GM23338 (cell line): ENCODE data around the gene FKBP5. TPM values are rescaled to one million over a fixed set of nuclear protein-coding genes. Genes with fewer than 3 reads are reported as not detected.

Experiments
- ATAC-seq: fragments of 200-7000 bp; cut with Tn5 transposase; 3 replicates; pipeline ENCODE4 v1.9.1; 2020
- DNase-seq: peaks from one replicate; pipeline ENCODE4 v3.0.0-alpha.2; 2015; ENCODE audit warnings: low spot score
- H2AFZ ChIP-seq: fragments of 200-600 bp; sonication (generic); 2 replicates; pipeline ENCODE4 v1.8.0; 2016; ENCODE audit warnings: antibody characterized with exemption, mild to moderate bottlenecking, moderate library complexity
- H3F3A ChIP-seq: fragments of 200-600 bp; sonication (generic); replicated peaks from 2 replicates; pipeline ENCODE4 v1.8.0; 2017; ENCODE audit warnings: antibody characterized with exemption, mixed run types, low read depth
- H3K27ac ChIP-seq: fragments of 200-600 bp; sonication (generic); 2 replicates; pipeline ENCODE4 v1.6.1; 2016; ENCODE audit warnings: low read depth
- H3K27me3 ChIP-seq: fragments of 200-600 bp; sonication (generic); 2 replicates; pipeline ENCODE4 v1.8.0; 2016; ENCODE audit warnings: mild to moderate bottlenecking, mixed run types, moderate library complexity; ENCODE audit not compliant: insufficient read depth
- H3K36me3 ChIP-seq: fragments of 200-600 bp; sonication (generic); 2 replicates; pipeline ENCODE4 v1.8.0; 2016; ENCODE audit warnings: mild to moderate bottlenecking; ENCODE audit not compliant: insufficient read depth
- H3K4me1 ChIP-seq: fragments of 200-600 bp; sonication (generic); 2 replicates; pipeline ENCODE4 v1.8.0; 2016; ENCODE audit warnings: mild to moderate bottlenecking, moderate library complexity; ENCODE audit not compliant: insufficient read depth
- H3K4me2 ChIP-seq: fragments of 200-600 bp; sonication (generic); 2 replicates; pipeline ENCODE4 v1.7.1; 2017; ENCODE audit warnings: mixed run types
- H3K4me3 ChIP-seq: fragments of 200-600 bp; sonication (generic); 2 replicates; pipeline ENCODE4 v1.6.1; 2016; ENCODE audit warnings: mixed run types
- H3K79me2 ChIP-seq: fragments of 200-600 bp; sonication (generic); replicated peaks from 2 replicates; pipeline ENCODE4 v1.8.0; 2017; ENCODE audit warnings: mild to moderate bottlenecking; ENCODE audit not compliant: insufficient read depth
- H3K9me2 ChIP-seq: fragments of 200-600 bp; sonication (generic); 2 replicates; pipeline ENCODE4 v1.8.0; 2017; ENCODE audit not compliant: insufficient read depth
- H4K20me1 ChIP-seq: fragments of 200-600 bp; sonication (generic); replicated peaks from 2 replicates; pipeline ENCODE4 v1.8.0; 2017; ENCODE audit warnings: mild to moderate bottlenecking; ENCODE audit not compliant: insufficient read depth
- H3K27ac Mint-ChIP-seq: 2 replicates; pipeline ENCODE4 v1.8.0; 2020; ENCODE audit warnings: inconsistent platforms, mild to moderate bottlenecking, moderate library complexity, mixed read lengths
- H3K27me3 Mint-ChIP-seq: 3 replicates; pipeline ENCODE4 v1.8.0; 2022; ENCODE audit warnings: low read depth, mild to moderate bottlenecking, moderate library complexity, mixed read lengths, inconsistent platforms; ENCODE audit not compliant: insufficient read depth, poor library complexity
- H3K36me3 Mint-ChIP-seq: 3 replicates; pipeline ENCODE4 v1.8.0; 2021; ENCODE audit warnings: low read depth, mild to moderate bottlenecking, inconsistent platforms, moderate library complexity, mixed read lengths
- H3K4me1 Mint-ChIP-seq: 3 replicates; pipeline ENCODE4 v1.8.0; 2020; ENCODE audit warnings: mild to moderate bottlenecking, inconsistent platforms, mixed read lengths
- H3K4me3 Mint-ChIP-seq: 3 replicates; pipeline ENCODE4 v1.8.0; 2021; ENCODE audit warnings: moderate library complexity, mild to moderate bottlenecking, inconsistent platforms, mixed read lengths
- H3K9me3 Mint-ChIP-seq: 3 replicates; pipeline ENCODE4 v1.8.0; 2020; ENCODE audit warnings: moderate library complexity, mild to moderate bottlenecking, inconsistent platforms, mixed read lengths
- CREB1 ChIP-seq: fragments of 250-450 bp; sonication (Bioruptor Pico); IDR thresholded peaks from 2 replicates; pipeline ENCODE4 v1.5.0; 2020; ENCODE audit warnings: low read depth, mild to moderate bottlenecking, moderate library complexity
- EZH2 ChIP-seq: fragments of 200-600 bp; sonication (generic); IDR thresholded peaks from one replicate; pipeline ENCODE4 v1.8.0; 2017; ENCODE audit warnings: antibody characterized with exemption, mild to moderate bottlenecking, low read depth; ENCODE audit not compliant: unreplicated experiment
- EZH2phosphoT487 ChIP-seq: fragments of 200-600 bp; sonication (generic); IDR thresholded peaks from one replicate; pipeline ENCODE4 v1.8.1; 2018; ENCODE audit warnings: antibody characterized with exemption; ENCODE audit not compliant: unreplicated experiment
- JUNB ChIP-seq: IDR thresholded peaks from one replicate; pipeline ENCODE4 v1.6.1; 2016; ENCODE audit warnings: antibody characterized with exemption; ENCODE audit not compliant: unreplicated experiment
- NANOG ChIP-seq: IDR thresholded peaks from 2 replicates; pipeline ENCODE4 v1.6.1; 2016; ENCODE audit warnings: antibody characterized with exemption, borderline replicate concordance
- POLR2AphosphoS5 ChIP-seq: IDR thresholded peaks from 2 replicates; pipeline ENCODE4 v1.6.1; 2016; ENCODE audit warnings: antibody characterized with exemption, low read depth
- REST ChIP-seq: IDR thresholded peaks from one replicate; pipeline ENCODE4 v1.6.1; 2018; ENCODE audit warnings: antibody characterized with exemption; ENCODE audit not compliant: unreplicated experiment
- STAT1 ChIP-seq: IDR thresholded peaks from one replicate; pipeline ENCODE4 v1.6.1; 2016; ENCODE audit warnings: antibody characterized with exemption; ENCODE audit not compliant: unreplicated experiment
- ZNF114 ChIP-seq: fragments of 250-450 bp; sonication (Bioruptor Pico); IDR thresholded peaks from 2 replicates; pipeline ENCODE4 v1.5.0; 2020; ENCODE audit warnings: mild to moderate bottlenecking, moderate library complexity
- ZNF331 ChIP-seq: fragments of 250-450 bp; sonication (Bioruptor Pico); IDR thresholded peaks from 2 replicates; pipeline ENCODE4 v1.5.0; 2020; ENCODE audit warnings: low read depth, mild to moderate bottlenecking, moderate library complexity
- polyA plus RNA-seq: library from polyadenylated mRNA; unstranded; fragments of >200 nt; fragmentation: Nextera tagmentation; extraction: Ambion mirVana; gene quantifications from 2 replicates; pipeline ENCODE4 v1.2.1, GENCODE V29; 2016
- total RNA-seq: library from RNA; depleted of rRNA; stranded (reverse); fragments of >200 nt; shearing (Covaris generic); gene quantifications from 2 replicates; pipeline ENCODE4 v1.2.3, GENCODE V29; 2014
- TF ChIP-seq, protein P1 (sequence below): fragments of 250-450 bp; sonication (Bioruptor Pico); IDR thresholded peaks from 2 replicates; pipeline ENCODE4 v1.5.0; 2020; ENCODE audit warnings: mild to moderate bottlenecking, moderate library complexity
- TF ChIP-seq, protein P2 (sequence below), 2 experiments: fragments of 200-600 bp in 1 of 2; sonication (generic) in 1 of 2; conservative IDR thresholded peaks; 2 replicates each; pipeline versions ENCODE4 v1.5.1 to v1.6.1; 2016 to 2017; ENCODE audit warnings: antibody characterized with exemption in 2 of 2, low read depth in 2 of 2, mild to moderate bottlenecking in 2 of 2, moderate library complexity in 1 of 2
- TF ChIP-seq, protein P3 (sequence below): IDR thresholded peaks from 2 replicates; pipeline ENCODE4 v1.6.1; 2016; ENCODE audit warnings: antibody characterized with exemption

Gene FKBP5
- total and polyA plus RNA-seq, 2 experiments from 2014 or later = 19.8 to 28.6 TPM

DNA sequence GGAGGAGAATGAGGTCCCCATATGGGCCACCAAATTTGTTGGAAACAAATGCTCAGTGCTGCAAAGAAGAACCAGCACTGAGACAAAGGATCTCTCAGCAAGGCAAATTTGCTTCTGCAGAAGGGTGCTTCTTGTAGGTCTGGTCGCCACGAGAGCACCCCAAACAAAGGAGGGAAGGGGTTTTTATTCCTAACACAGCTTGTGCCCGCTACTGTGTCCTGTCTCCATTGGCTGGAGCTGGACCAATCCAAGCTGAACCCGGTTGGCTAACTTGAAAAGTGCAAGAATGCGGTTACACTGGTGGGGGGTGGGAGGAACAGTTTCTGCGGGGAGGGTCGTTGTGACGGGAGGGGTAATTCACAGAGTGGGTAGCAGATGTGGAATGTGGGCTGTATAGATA, 121.9 kb downstream of the FKBP5 start:
- H3K4me2 ChIP-seq = no peak overlapping the region
- peaks cover 15% of the 10 kb centered on the region for H3K9me3 Mint-ChIP-seq
- no peak overlapping the region for H3K27ac ChIP-seq

More for the DNA sequence above, 121.9 kb downstream of the FKBP5 start:
- Histone ChIP-seq H3K79me2 (no peaks in the 10 kb centered on the region), H3K27me3 (no peaks in the 10 kb centered on the region), H3K9me2 (no peaks in the 10 kb centered on the region), H4K20me1 (no peaks in the 10 kb centered on the region), H2AFZ (no peak overlapping the region), H3K4me1 (0 out of 2 replicates have a peak, but pooled peaks cover 14% of the 10 kb centered on the region), H3F3A (no peaks in the 10 kb centered on the region), H3K4me3 (no peak overlapping the region), H3K36me3 (no peaks in the 10 kb centered on the region)
- Mint-ChIP-seq H3K27ac (no peak overlapping the region), H3K4me3 (no peak overlapping the region), H3K27me3 (peaks cover 9% of the 10 kb centered on the region), H3K36me3 (peaks cover 13% of the 10 kb centered on the region), H3K4me1 (peaks cover 13% of the 10 kb centered on the region; the same call in 2 of the 3 replicates)
- DNase-seq = no peak
- TF ChIP-seq EZH2 = no peak
- no peak for TF ChIP-seq REST
- TF ChIP-seq, protein P1, sequence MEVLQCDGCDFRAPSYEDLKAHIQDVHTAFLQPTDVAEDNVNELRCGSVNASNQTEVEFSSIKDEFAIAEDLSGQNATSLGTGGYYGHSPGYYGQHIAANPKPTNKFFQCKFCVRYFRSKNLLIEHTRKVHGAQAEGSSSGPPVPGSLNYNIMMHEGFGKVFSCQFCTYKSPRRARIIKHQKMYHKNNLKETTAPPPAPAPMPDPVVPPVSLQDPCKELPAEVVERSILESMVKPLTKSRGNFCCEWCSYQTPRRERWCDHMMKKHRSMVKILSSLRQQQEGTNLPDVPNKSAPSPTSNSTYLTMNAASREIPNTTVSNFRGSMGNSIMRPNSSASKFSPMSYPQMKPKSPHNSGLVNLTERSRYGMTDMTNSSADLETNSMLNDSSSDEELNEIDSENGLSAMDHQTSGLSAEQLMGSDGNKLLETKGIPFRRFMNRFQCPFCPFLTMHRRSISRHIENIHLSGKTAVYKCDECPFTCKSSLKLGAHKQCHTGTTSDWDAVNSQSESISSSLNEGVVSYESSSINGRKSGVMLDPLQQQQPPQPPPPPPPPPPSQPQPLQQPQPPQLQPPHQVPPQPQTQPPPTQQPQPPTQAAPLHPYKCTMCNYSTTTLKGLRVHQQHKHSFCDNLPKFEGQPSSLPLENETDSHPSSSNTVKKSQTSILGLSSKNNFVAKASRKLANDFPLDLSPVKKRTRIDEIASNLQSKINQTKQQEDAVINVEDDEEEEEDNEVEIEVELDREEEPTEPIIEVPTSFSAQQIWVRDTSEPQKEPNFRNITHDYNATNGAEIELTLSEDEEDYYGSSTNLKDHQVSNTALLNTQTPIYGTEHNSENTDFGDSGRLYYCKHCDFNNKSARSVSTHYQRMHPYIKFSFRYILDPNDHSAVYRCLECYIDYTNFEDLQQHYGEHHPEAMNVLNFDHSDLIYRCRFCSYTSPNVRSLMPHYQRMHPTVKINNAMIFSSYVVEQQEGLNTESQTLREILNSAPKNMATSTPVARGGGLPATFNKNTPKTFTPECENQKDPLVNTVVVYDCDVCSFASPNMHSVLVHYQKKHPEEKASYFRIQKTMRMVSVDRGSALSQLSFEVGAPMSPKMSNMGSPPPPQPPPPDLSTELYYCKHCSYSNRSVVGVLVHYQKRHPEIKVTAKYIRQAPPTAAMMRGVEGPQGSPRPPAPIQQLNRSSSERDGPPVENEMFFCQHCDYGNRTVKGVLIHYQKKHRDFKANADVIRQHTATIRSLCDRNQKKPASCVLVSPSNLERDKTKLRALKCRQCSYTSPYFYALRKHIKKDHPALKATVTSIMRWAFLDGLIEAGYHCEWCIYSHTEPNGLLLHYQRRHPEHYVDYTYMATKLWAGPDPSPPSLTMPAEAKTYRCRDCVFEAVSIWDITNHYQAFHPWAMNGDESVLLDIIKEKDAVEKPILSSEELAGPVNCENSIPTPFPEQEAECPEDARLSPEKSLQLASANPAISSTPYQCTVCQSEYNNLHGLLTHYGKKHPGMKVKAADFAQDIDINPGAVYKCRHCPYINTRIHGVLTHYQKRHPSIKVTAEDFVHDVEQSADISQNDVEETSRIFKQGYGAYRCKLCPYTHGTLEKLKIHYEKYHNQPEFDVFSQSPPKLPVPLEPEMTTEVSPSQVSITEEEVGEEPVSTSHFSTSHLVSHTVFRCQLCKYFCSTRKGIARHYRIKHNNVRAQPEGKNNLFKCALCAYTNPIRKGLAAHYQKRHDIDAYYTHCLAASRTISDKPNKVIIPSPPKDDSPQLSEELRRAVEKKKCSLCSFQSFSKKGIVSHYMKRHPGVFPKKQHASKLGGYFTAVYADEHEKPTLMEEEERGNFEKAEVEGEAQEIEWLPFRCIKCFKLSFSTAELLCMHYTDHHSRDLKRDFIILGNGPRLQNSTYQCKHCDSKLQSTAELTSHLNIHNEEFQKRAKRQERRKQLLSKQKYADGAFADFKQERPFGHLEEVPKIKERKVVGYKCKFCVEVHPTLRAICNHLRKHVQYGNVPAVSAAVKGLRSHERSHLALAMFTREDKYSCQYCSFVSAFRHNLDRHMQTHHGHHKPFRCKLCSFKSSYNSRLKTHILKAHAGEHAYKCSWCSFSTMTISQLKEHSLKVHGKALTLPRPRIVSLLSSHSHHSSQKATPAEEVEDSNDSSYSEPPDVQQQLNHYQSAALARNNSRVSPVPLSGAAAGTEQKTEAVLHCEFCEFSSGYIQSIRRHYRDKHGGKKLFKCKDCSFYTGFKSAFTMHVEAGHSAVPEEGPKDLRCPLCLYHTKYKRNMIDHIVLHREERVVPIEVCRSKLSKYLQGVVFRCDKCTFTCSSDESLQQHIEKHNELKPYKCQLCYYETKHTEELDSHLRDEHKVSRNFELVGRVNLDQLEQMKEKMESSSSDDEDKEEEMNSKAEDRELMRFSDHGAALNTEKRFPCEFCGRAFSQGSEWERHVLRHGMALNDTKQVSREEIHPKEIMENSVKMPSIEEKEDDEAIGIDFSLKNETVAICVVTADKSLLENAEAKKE (CRISPR knock-in tag) = no peak
- TF ChIP-seq, protein P2, sequence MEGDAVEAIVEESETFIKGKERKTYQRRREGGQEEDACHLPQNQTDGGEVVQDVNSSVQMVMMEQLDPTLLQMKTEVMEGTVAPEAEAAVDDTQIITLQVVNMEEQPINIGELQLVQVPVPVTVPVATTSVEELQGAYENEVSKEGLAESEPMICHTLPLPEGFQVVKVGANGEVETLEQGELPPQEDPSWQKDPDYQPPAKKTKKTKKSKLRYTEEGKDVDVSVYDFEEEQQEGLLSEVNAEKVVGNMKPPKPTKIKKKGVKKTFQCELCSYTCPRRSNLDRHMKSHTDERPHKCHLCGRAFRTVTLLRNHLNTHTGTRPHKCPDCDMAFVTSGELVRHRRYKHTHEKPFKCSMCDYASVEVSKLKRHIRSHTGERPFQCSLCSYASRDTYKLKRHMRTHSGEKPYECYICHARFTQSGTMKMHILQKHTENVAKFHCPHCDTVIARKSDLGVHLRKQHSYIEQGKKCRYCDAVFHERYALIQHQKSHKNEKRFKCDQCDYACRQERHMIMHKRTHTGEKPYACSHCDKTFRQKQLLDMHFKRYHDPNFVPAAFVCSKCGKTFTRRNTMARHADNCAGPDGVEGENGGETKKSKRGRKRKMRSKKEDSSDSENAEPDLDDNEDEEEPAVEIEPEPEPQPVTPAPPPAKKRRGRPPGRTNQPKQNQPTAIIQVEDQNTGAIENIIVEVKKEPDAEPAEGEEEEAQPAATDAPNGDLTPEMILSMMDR (conservative IDR thresholded peaks at IDR 0.05; ENCODE audit: low read depth in 2 of 2) = no peak
- TF ChIP-seq, protein P3, sequence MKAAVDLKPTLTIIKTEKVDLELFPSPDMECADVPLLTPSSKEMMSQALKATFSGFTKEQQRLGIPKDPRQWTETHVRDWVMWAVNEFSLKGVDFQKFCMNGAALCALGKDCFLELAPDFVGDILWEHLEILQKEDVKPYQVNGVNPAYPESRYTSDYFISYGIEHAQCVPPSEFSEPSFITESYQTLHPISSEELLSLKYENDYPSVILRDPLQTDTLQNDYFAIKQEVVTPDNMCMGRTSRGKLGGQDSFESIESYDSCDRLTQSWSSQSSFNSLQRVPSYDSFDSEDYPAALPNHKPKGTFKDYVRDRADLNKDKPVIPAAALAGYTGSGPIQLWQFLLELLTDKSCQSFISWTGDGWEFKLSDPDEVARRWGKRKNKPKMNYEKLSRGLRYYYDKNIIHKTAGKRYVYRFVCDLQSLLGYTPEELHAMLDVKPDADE = no peak
- TF ChIP-seq JUNB = no peak
- no peak for TF ChIP-seq CREB1 (CRISPR knock-in tag)
- TF ChIP-seq ZNF331 (CRISPR knock-in tag) = no peak
- no peak for TF ChIP-seq NANOG
- no peak for TF ChIP-seq POLR2AphosphoS5
- no peak for TF ChIP-seq ZNF114 (CRISPR knock-in tag)
- no peak for TF ChIP-seq EZH2phosphoT487
- TF ChIP-seq STAT1 = no peak
- no peak for ATAC-seq
